ENCODE data around the gene GPSM3. TPM values are rescaled to one million over a fixed set of nuclear protein-coding genes. Genes with fewer than 3 reads are reported as not detected.
"Not testable (repeated sequence)": the region's sequence is repeated elsewhere in the genome, so short reads cannot be mapped to it uniquely, and the experiment has no call there.

The GPSM3 gene
- total RNA-seq, 1 donor from 2014 or later = 4.1 TPM

DNA sequence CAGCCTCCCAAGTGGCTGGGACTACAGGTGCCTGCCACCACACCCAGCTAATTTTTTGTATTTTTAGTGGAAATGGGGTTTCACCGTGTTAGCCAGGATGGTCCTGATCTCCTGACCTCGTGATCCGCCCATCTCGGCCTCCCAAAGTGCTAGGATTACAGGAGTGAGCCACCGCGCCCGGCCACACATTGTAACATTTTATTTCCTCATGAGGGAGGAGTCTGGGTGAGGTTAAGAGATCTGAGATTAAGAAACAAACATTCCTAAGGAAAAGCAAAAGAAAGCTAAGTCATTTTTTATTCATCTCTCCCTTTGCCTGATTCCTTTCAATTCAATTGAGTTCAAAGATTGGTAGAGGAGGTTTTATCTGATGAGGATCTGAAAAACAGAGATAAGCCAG lies 48.2 kb downstream of the GPSM3 start:
- intact Hi-C loops (cut with DNase I); ATAC-seq (ENCODE audit: poor library complexity); DNase-seq: not testable (repeated sequence)

Small RNA genes lying within 50 kb of the gene (microRNA-seq; reads per million reads assigned to microRNA genes)
- 2.3 reads per million for gene MIR6721
- not detected for gene MIR6833

Other genes with a start within 250 kb of the GPSM3 start
- gene CFB, start 246.5 kb downstream of the GPSM3 start, total RNA-seq = 5.5 TPM
- 39.6 TPM for gene NELFE, start 233.7 kb downstream of the GPSM3 start, total RNA-seq
- 33.6 TPM for gene SKIC2, start 233.5 kb downstream of the GPSM3 start, total RNA-seq
- 7.5 TPM for gene DXO, start 220.5 kb downstream of the GPSM3 start, total RNA-seq
- gene C4A, start 210.6 kb downstream of the GPSM3 start, total RNA-seq = 61.5 TPM
- 58.3 TPM for gene C4B, start 177.8 kb downstream of the GPSM3 start, total RNA-seq
- gene CYP21A2, start 154.2 kb downstream of the GPSM3 start, total RNA-seq = not detected
- gene TNXB, start 83.3 kb downstream of the GPSM3 start, total RNA-seq = 65.8 TPM
- 21.5 TPM for gene ATF6B, start 64.4 kb downstream of the GPSM3 start, total RNA-seq
- gene FKBPL, start 62.4 kb downstream of the GPSM3 start, total RNA-seq = 2.5 TPM
- gene PRRT1, start 40.7 kb downstream of the GPSM3 start, total RNA-seq = 0.51 TPM
- 20.4 TPM for gene PPT2, start 38.5 kb downstream of the GPSM3 start, total RNA-seq
- gene EGFL8, start 28.0 kb downstream of the GPSM3 start, total RNA-seq = 6.1 TPM
- gene AGPAT1, start 16.6 kb downstream of the GPSM3 start, total RNA-seq = 44.2 TPM
- 94.6 TPM for gene RNF5, start 14.2 kb downstream of the GPSM3 start, total RNA-seq
- gene AGER, start 8.4 kb downstream of the GPSM3 start, total RNA-seq = 1.6 TPM
- 39.1 TPM for gene PBX2, start 2.4 kb downstream of the GPSM3 start, total RNA-seq
- 22.4 TPM for gene NOTCH4, start 31.4 kb upstream of the GPSM3 start, total RNA-seq
- not detected for gene TSBP1, start 179.3 kb upstream of the GPSM3 start, total RNA-seq
- not detected for gene BTNL2, start 214.5 kb upstream of the GPSM3 start, total RNA-seq
- gene HLA-DRA, start 247.2 kb upstream of the GPSM3 start, total RNA-seq = 82.4 TPM